GM11168 (cell line): ENCODE data around the gene C5orf63.

Source experiments
- in situ Hi-C: fragments of 300-500 bp; cut with MboI; formaldehyde crosslinking; loops from one replicate; pipeline ENCODE4 v1.12.0; 2022; ENCODE audit warnings: low sequenced_read_pairs; ENCODE audit not compliant: unreplicated experiment

The C5orf63 gene

GRCh38 chr5:127038550-127038949 is 34.8 kb downstream of the C5orf63 start:
- in situ Hi-C loops: no loop called here

GRCh38 chr5:127031863-127032232 is 41.5 kb downstream of the C5orf63 start:
- in situ Hi-C loops: no loop called here

GRCh38 chr5:127031147-127031862 is 42.0 kb downstream of the C5orf63 start:
- in situ Hi-C loops: no loop called here

- in situ Hi-C loops: no loop called here
Measured at GRCh38 chr5:127030259-127031146, 42.8 kb downstream of the C5orf63 start, which contains the start of gene MARCHF3. TSS of gene MARCHF3 (minus strand) at chr5:127030558. CDS start at chr5:126918171, 112,387 bp downstream.

- in situ Hi-C loops: no loop called here
Measured at GRCh38 chr5:127029581-127030258, 43.6 kb downstream of the C5orf63 start.

GRCh38 chr5:127028822-127029457 is 44.4 kb downstream of the C5orf63 start:
- in situ Hi-C loops: no loop called here

GRCh38 chr5:127027539-127027938 is 45.8 kb downstream of the C5orf63 start:
- in situ Hi-C loops: no loop called here

GRCh38 chr5:127026166-127026565 is 47.1 kb downstream of the C5orf63 start:
- in situ Hi-C loops: no loop called here

- in situ Hi-C loops: no loop called here
Measured at GRCh38 chr5:127025467-127025866, 47.8 kb downstream of the C5orf63 start.

GRCh38 chr5:127024821-127025220 is 48.5 kb downstream of the C5orf63 start:
- in situ Hi-C loops: loop anchor here (25.0 kb wide), 1 partner anchor 363 kb away; no protein-coding TSS in a partner anchor

- in situ Hi-C loops: loop anchor here (25.0 kb wide), 1 partner anchor 361 kb away; no protein-coding TSS in a partner anchor
Measured at GRCh38 chr5:127023552-127024191, 49.6 kb downstream of the C5orf63 start.

GRCh38 chr5:127022846-127023245 is 50.5 kb downstream of the C5orf63 start:
- in situ Hi-C loops: loop anchor here (25.0 kb wide), 1 partner anchor 361 kb away; no protein-coding TSS in a partner anchor

- in situ Hi-C loops: loop anchor here (25.0 kb wide), 1 partner anchor 358 kb away; no protein-coding TSS in a partner anchor
Measured at GRCh38 chr5:127019928-127020327, 53.4 kb downstream of the C5orf63 start.

- in situ Hi-C loops: loop anchor here (25.0 kb wide), 1 partner anchor 354 kb away; no protein-coding TSS in a partner anchor
Measured at GRCh38 chr5:127016722-127017121, 56.6 kb downstream of the C5orf63 start.

GRCh38 chr5:127015716-127016115 is 57.6 kb downstream of the C5orf63 start:
- in situ Hi-C loops: loop anchor here (25.0 kb wide), 1 partner anchor 353 kb away; no protein-coding TSS in a partner anchor

GRCh38 chr5:127014573-127014972 is 58.7 kb downstream of the C5orf63 start:
- in situ Hi-C loops: loop anchor here (25.0 kb wide), 1 partner anchor 352 kb away; no protein-coding TSS in a partner anchor

- in situ Hi-C loops: loop anchor here (25.0 kb wide), 1 partner anchor 351 kb away; no protein-coding TSS in a partner anchor
Measured at GRCh38 chr5:127013407-127013806, 59.9 kb downstream of the C5orf63 start.

GRCh38 chr5:127012916-127013315 is 60.4 kb downstream of the C5orf63 start:
- in situ Hi-C loops: loop anchor here (25.0 kb wide), 1 partner anchor 351 kb away; no protein-coding TSS in a partner anchor
